GM12878 (cell line): Measurements from ENCODE around the gene WDR38. TPM values are rescaled to one million over a fixed set of nuclear protein-coding genes. Genes with fewer than 3 reads are reported as not detected.

Experiments
- ATAC-seq: fragments of 200-7000 bp; cut with Tn5 transposase; 3 replicates; pipeline ENCODE4 v1.9.1; 2020; ENCODE audit warnings: mild to moderate bottlenecking, moderate library complexity
- BruUV-seq: library from RNA; stranded (reverse); fragments of 400-500 nt; replicated peaks from 2 replicates; lab custom pipeline; 2021; lab: Mats Ljungman, UMichigan
- CTCF ChIA-PET: fragments of 300-600 bp; sonication (Branson Sonifier 250); formaldehyde crosslinking; extraction: SDS; loops from one replicate; lab custom pipeline; 2021; ENCODE audit warnings: inconsistent platforms; lab: Yijun Ruan, JAX
- POLR2A ChIA-PET: fragments of 350-600 bp; formaldehyde crosslinking; extraction: SDS; loops from one replicate; lab custom pipeline; 2021; ENCODE audit warnings: inconsistent platforms; lab: Charles Lee
- RAD21 ChIA-PET: fragments of 300-600 bp; sonication (Branson Sonifier 250); formaldehyde crosslinking; loops from one replicate; lab custom pipeline; 2023; ENCODE audit warnings: antibody characterized with exemption; ENCODE audit not compliant: unreplicated experiment; lab: Charles Lee
- SMC1A ChIA-PET: fragments of 300-600 bp; sonication (Branson Sonifier 250); formaldehyde crosslinking; loops from one replicate; lab custom pipeline; 2023; ENCODE audit not compliant: unreplicated experiment, uncharacterized antibody; lab: Charles Lee
- DNase-seq: peaks from one replicate; pipeline ENCODE4 v3.0.0-alpha.2; 2011; ENCODE audit warnings: low read depth, low spot score
- FAIRE-seq: peaks from 3 replicates; lab custom pipeline; 2011; peaks lifted over from hg19 to GRCh38; lab: Jason Lieb, UNC
- H2AFZ ChIP-seq: 2 replicates; pipeline ENCODE4 v1.6.0; 2011; ENCODE audit warnings: low read depth, low read length, control low read depth; ENCODE audit not compliant: control insufficient read depth
- H3K27ac ChIP-seq: 2 replicates; pipeline ENCODE4 v1.5.1; 2011; ENCODE audit warnings: control low read depth; ENCODE audit not compliant: control insufficient read depth, insufficient read depth
- H3K27me3 ChIP-seq, 2 experiments: replicated peaks in 1 of 2; 2 replicates each; pipeline versions ENCODE4 v1.6.0 to v1.6.1; 2011; ENCODE audit warnings: low read length in 1 of 2; ENCODE audit not compliant: control insufficient read depth in 2 of 2, insufficient read depth in 2 of 2
- H3K36me3 ChIP-seq, 2 experiments: 2 replicates each; pipeline ENCODE4 v1.5.1; 2011; ENCODE audit warnings: low read length in 1 of 2; ENCODE audit not compliant: control insufficient read depth in 2 of 2, insufficient read depth in 2 of 2
- H3K4me1 ChIP-seq: 2 replicates; pipeline ENCODE4 v1.6.1; 2011; ENCODE audit warnings: mild to moderate bottlenecking, low read length, moderate library complexity, mixed read lengths; ENCODE audit not compliant: control insufficient read depth, insufficient read depth
- H3K4me2 ChIP-seq: 2 replicates; pipeline ENCODE4 v1.6.0; 2011; ENCODE audit warnings: control low read depth; ENCODE audit not compliant: control insufficient read depth, insufficient read depth
- H3K4me3 ChIP-seq: fragments of 200-600 bp; sonication (generic); 2 replicates; pipeline ENCODE4 v1.5.1; 2016
- H3K79me2 ChIP-seq: 2 replicates; pipeline ENCODE4 v1.6.0; 2011; ENCODE audit warnings: low read length; ENCODE audit not compliant: control insufficient read depth, insufficient read depth
- H3K9ac ChIP-seq: 2 replicates; pipeline ENCODE4 v1.8.0; 2011; ENCODE audit warnings: low read length, control low read depth, mixed read lengths; ENCODE audit not compliant: control insufficient read depth, insufficient read depth
- H3K9me3 ChIP-seq: replicated peaks from 3 replicates; pipeline ENCODE4 v1.5.1; 2011; ENCODE audit warnings: mild to moderate bottlenecking, low read length; ENCODE audit not compliant: control insufficient read depth, insufficient read depth
- H4K20me1 ChIP-seq: 2 replicates; pipeline ENCODE4 v1.6.0; 2011; ENCODE audit not compliant: control insufficient read depth, insufficient read depth
- ESRRA ChIP-seq: IDR thresholded peaks from 2 replicates; pipeline ENCODE4 v1.6.1; 2012; ENCODE audit warnings: mild to moderate bottlenecking, low read length, improper control_type of control experiment
- KAT2A ChIP-seq: conservative IDR thresholded peaks from 2 replicates; pipeline ENCODE4 v1.6.1; 2011; ENCODE audit warnings: low read depth, low read length; ENCODE audit not compliant: control insufficient read depth
- POLR2A ChIP-seq: IDR thresholded peaks from 2 replicates; pipeline ENCODE4 v1.6.1; 2011; ENCODE audit warnings: low read depth, mild to moderate bottlenecking, low read length
- POLR2AphosphoS5 ChIP-seq: IDR thresholded peaks from 2 replicates; pipeline ENCODE4 v1.6.1; 2011; ENCODE audit warnings: mild to moderate bottlenecking, low read length, inconsistent platforms
- SREBF2 ChIP-seq: IDR thresholded peaks from 2 replicates; pipeline ENCODE4 v1.6.1; 2012; ENCODE audit warnings: mild to moderate bottlenecking, low read length
- TBL1XR1 ChIP-seq: IDR thresholded peaks from 2 replicates; pipeline ENCODE4 v1.6.1; 2012; ENCODE audit warnings: low read depth, low read length, improper control_type of control experiment
- ZNF217 ChIP-seq: fragments of 450-650 bp; IDR thresholded peaks from 2 replicates; pipeline ENCODE4 v1.6.1; 2017; ENCODE audit warnings: antibody characterized with exemption, mild to moderate bottlenecking
- WGBS: methylation state at CpG from one replicate; pipeline ENCODE4 v1.1.6; 2016; ENCODE audit warnings: low lambda C conversion rate; ENCODE audit not compliant: insufficient replicate concordance, insufficient coverage; ENCODE audit errors: missing lambda C conversion rate; 5-methylcytosine and 5-hydroxymethylcytosine counted together
- in situ Hi-C: fragments of 300-500 bp; cut with MboI; formaldehyde crosslinking; loops from 9 replicates; pipeline ENCODE4 v1.14.3; 2018; ENCODE audit warnings: mixed read lengths
- intact Hi-C: fragments of 100-400 bp; cut with micrococcal nuclease; formaldehyde crosslinking; loops from one replicate; pipeline ENCODE4 v1.14.2; 2022; ENCODE audit not compliant: unreplicated experiment
- polyA plus RNA-seq, 11 experiments: library from polyadenylated mRNA; depleted of rRNA in 4 of 11; unstranded in 6 of 11; stranded (reverse) in 5 of 11; fragments of >200 nt; fragmentation: Nextera tagmentation in 4 of 11; fragmentation: Illumina TruSeq in 1 of 11; extraction: Ambion mirVana in 4 of 11; extraction: Trizol in 1 of 11; gene quantifications; 1 replicate in 1 of 11; 2 replicates in 10 of 11; pipeline versions ENCODE4 v1.2.1 to v1.2.3, GENCODE V29; 2011 to 2016; ENCODE audit warnings: inconsistent platforms in 2 of 11, missing spikeins in 2 of 11, low read depth in 1 of 11
- total RNA-seq, 4 experiments: library from RNA; depleted of rRNA in 3 of 4; stranded (reverse); fragments of >200 nt in 3 of 4; fragmentation: Illumina TruSeq in 1 of 4; extraction: Trizol in 1 of 4; gene quantifications; 2 replicates each; pipeline versions ENCODE4 v1.2.1 to v1.2.3, GENCODE V29; 2013 to 2021
- TF ChIP-seq, protein P1 (sequence below): fragments of 450-650 bp; IDR thresholded peaks from 2 replicates; pipeline ENCODE4 v1.6.1; 2018; ENCODE audit warnings: mild to moderate bottlenecking, low read depth, moderate library complexity; ENCODE audit not compliant: partially characterized antibody

The WDR38 gene
- total and polyA plus RNA-seq, 10 of the 15 experiments (the other 5 are each of a cell fraction or from before 2014, with no cell fraction given), result not detected

DNA sequence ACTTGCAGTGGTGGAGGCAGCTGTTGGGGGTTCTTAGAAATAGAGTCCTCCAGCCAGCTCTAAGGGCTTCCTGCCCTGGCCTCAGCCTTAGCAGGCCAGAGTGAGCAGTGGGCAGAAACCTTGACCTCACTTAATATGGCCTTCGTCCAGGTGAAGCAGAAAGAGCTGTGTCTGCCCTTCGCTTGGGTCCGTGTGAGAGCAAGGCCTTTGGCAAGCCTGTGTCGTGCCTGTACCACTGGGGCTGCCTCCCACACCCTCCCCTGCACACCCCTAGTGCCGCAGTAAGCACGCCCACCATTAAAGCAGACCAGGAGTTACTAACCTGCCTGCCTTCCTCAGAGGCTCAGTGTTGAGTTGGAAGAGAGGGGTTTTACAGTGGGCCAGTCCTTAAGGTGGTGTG, 22.2 kb downstream of the WDR38 start:
- H3K27ac ChIP-seq, result no peak overlapping the region
- no peak overlapping the region; the same call in 1 of the 2 replicates for H3K4me2 ChIP-seq
- RAD21 ChIA-PET, result interaction anchor here (0.9 kb wide), 1 partner anchor 13 kb away, joined by 3 read pairs; the partner anchor contains the start of gene ARPC5L
- H3K9ac ChIP-seq, result no peak overlapping the region
- SMC1A ChIA-PET, result interaction anchor here (1.6 kb wide), 1 partner anchor 107 kb away, joined by 4 read pairs; no protein-coding TSS in a partner anchor
- H2AFZ ChIP-seq, result no peak overlapping the region
- H3K27me3 ChIP-seq, result no peaks in the 10 kb centered on the region
- WGBS, result 89% methylated on average over 6 of the region's 6 CpGs
- ATAC-seq (no peak), FAIRE-seq (no peak), DNase-seq (no peak)
- H3K36me3 ChIP-seq, result peaks cover 32 to 46% of the 10 kb centered on the region in 2 experiments
- peaks cover 5% of the 10 kb centered on the region for H4K20me1 ChIP-seq
- H3K9me3 ChIP-seq, result no peaks in the 10 kb centered on the region
- intact Hi-C loops (no loop called here), in situ Hi-C loops (no loop called here)
- H3K79me2 ChIP-seq, result peaks cover 56% of the 10 kb centered on the region
- no TSS peak for BruUV-seq
- POLR2A ChIA-PET, result interaction anchor here (1.6 kb wide), 1 partner anchor 22 kb away, joined by 3 read pairs; the partner anchor contains the start of gene WDR38
- H3K4me3 ChIP-seq, result no peak overlapping the region
- peaks cover 25% of the 10 kb centered on the region for H3K4me1 ChIP-seq
- CTCF ChIA-PET, result interaction anchor here (4.8 kb wide), 1 partner anchor 18 kb away, joined by 27 read pairs; no protein-coding TSS in a partner anchor
- TF ChIP-seq SREBF2, result no peak
- no peak for TF ChIP-seq KAT2A
- TF ChIP-seq, protein P1, sequence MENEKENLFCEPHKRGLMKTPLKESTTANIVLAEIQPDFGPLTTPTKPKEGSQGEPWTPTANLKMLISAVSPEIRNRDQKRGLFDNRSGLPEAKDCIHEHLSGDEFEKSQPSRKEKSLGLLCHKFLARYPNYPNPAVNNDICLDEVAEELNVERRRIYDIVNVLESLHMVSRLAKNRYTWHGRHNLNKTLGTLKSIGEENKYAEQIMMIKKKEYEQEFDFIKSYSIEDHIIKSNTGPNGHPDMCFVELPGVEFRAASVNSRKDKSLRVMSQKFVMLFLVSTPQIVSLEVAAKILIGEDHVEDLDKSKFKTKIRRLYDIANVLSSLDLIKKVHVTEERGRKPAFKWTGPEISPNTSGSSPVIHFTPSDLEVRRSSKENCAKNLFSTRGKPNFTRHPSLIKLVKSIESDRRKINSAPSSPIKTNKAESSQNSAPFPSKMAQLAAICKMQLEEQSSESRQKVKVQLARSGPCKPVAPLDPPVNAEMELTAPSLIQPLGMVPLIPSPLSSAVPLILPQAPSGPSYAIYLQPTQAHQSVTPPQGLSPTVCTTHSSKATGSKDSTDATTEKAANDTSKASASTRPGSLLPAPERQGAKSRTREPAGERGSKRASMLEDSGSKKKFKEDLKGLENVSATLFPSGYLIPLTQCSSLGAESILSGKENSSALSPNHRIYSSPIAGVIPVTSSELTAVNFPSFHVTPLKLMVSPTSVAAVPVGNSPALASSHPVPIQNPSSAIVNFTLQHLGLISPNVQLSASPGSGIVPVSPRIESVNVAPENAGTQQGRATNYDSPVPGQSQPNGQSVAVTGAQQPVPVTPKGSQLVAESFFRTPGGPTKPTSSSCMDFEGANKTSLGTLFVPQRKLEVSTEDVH, result no peak
- no peak for TF ChIP-seq ZNF217
- no peak for TF ChIP-seq TBL1XR1
- TF ChIP-seq POLR2A, result peak; percentile 69
- peak; percentile 57; the same call in 1 of the 2 replicates for TF ChIP-seq POLR2AphosphoS5
- TF ChIP-seq ESRRA, result no peak
